ENCODE measurements around the gene DGLUCY. TPM values are rescaled to one million over a fixed set of nuclear protein-coding genes. Genes with fewer than 3 reads are reported as not detected.

DGLUCY gene
- total RNA-seq (ENCODE audit: unreplicated experiment) = 8.3 TPM
- long read RNA-seq, partial matches to known transcripts = 0 of 2 reads
- long read RNA-seq, other reads (novel, unspliced or antisense) = 1 of 2 reads

- H3K4me1 Mint-ChIP-seq (ENCODE audit: low read depth, unreplicated experiment) = peaks cover 25% of the 10 kb centered on the region
- peak within 1 kb of the TSS; percentile 86 for H3K4me3 Mint-ChIP-seq (ENCODE audit: unreplicated experiment)
- peak; percentile 74 for DNase-seq
- no peaks in the 10 kb centered on the region for H3K36me3 Mint-ChIP-seq (ENCODE audit: unreplicated experiment)
- peak within 1 kb of the TSS; percentile 68 for H3K27ac Mint-ChIP-seq (ENCODE audit: unreplicated experiment)
- peaks cover 12% of the 10 kb centered on the region for H3K27me3 Mint-ChIP-seq (ENCODE audit: unreplicated experiment)
- TF ChIP-seq, protein P1, sequence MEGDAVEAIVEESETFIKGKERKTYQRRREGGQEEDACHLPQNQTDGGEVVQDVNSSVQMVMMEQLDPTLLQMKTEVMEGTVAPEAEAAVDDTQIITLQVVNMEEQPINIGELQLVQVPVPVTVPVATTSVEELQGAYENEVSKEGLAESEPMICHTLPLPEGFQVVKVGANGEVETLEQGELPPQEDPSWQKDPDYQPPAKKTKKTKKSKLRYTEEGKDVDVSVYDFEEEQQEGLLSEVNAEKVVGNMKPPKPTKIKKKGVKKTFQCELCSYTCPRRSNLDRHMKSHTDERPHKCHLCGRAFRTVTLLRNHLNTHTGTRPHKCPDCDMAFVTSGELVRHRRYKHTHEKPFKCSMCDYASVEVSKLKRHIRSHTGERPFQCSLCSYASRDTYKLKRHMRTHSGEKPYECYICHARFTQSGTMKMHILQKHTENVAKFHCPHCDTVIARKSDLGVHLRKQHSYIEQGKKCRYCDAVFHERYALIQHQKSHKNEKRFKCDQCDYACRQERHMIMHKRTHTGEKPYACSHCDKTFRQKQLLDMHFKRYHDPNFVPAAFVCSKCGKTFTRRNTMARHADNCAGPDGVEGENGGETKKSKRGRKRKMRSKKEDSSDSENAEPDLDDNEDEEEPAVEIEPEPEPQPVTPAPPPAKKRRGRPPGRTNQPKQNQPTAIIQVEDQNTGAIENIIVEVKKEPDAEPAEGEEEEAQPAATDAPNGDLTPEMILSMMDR (IDR thresholded peaks at IDR 0.05; ENCODE audit: partially characterized antibody, unreplicated experiment) = no peak
- peaks cover 2% of the 10 kb centered on the region for H3K9me3 Mint-ChIP-seq (ENCODE audit: unreplicated experiment)
Observed at GRCh38 chr14:91113829-91114078, at the start of gene DGLUCY. DGLUCY (plus strand) TSS chr14:91114073; CDS start chr14:91160295, 46,222 bp downstream.

- no peaks in the 10 kb centered on the region for H3K9me3 Mint-ChIP-seq (ENCODE audit: unreplicated experiment)
- H3K27me3 Mint-ChIP-seq (ENCODE audit: unreplicated experiment) = peaks cover 4% of the 10 kb centered on the region
- TF ChIP-seq, protein P1 (IDR thresholded peaks at IDR 0.05; ENCODE audit: partially characterized antibody, unreplicated experiment) = no peak
- no peaks in the 10 kb centered on the region for H3K4me1 Mint-ChIP-seq (ENCODE audit: low read depth, unreplicated experiment)
- no peak overlapping the region for H3K4me3 Mint-ChIP-seq (ENCODE audit: unreplicated experiment)
- no peak overlapping the region for H3K27ac Mint-ChIP-seq (ENCODE audit: unreplicated experiment)
- DNase-seq = no peak
- peaks cover under 1% of the 10 kb centered on the region for H3K36me3 Mint-ChIP-seq (ENCODE audit: unreplicated experiment)
Observed at GRCh38 chr14:91065266-91065665, 48.6 kb upstream of the DGLUCY start.

DNA sequence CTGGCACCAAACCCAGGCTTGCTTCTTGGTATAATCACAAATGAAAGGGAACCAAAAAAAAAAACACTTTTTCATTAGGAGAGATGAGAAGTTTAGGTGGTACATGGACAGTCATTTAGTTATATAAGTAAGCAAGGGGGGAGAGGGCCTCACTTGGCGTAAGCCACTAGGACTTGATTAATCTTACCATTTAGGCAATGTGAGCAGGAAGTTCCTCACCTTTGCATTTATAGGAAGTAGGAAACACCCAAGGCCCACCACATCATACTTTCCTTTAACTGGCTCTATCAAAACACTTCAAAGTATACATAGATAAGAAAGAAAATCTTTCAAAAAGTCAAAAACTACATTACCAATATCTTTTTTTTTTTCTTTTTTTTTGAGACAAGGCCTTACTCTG is 46.7 kb upstream of the DGLUCY start:
- Mint-ChIP-seq H3K27ac (ENCODE audit: unreplicated experiment) (no peak overlapping the region), H3K27me3 (ENCODE audit: unreplicated experiment) (peaks cover 4% of the 10 kb centered on the region), H3K36me3 (ENCODE audit: unreplicated experiment) (peaks cover 5% of the 10 kb centered on the region), H3K4me1 (ENCODE audit: low read depth, unreplicated experiment) (no peaks in the 10 kb centered on the region), H3K9me3 (ENCODE audit: unreplicated experiment) (no peaks in the 10 kb centered on the region), H3K4me3 (ENCODE audit: unreplicated experiment) (no peak overlapping the region)
- TF ChIP-seq, protein P1 (IDR thresholded peaks at IDR 0.05; ENCODE audit: partially characterized antibody, unreplicated experiment) = no peak
- DNase-seq = no peak

DNA sequence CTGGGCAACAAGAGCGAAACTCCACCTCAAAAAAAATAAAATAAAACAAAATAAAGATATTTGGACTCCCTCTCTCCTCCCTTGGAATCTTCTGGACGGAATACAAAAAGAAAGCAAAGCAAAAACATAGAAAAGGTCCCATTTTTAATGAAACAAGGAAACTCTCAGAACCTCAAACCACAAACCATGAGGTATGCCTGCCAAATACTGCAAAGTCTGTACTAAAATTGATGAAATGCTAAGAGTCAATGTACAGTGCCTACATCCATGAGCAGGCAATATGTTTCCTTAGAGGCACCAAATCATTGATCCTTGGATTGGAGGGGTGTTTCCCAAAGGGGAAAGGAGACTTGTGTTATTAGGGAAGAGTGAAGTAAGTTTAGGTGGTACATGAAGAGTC is 45.2 kb upstream of the DGLUCY start:
- Mint-ChIP-seq H3K27me3 (ENCODE audit: unreplicated experiment) (peaks cover 4% of the 10 kb centered on the region), H3K4me1 (ENCODE audit: low read depth, unreplicated experiment) (no peaks in the 10 kb centered on the region), H3K9me3 (ENCODE audit: unreplicated experiment) (no peaks in the 10 kb centered on the region), H3K36me3 (ENCODE audit: unreplicated experiment) (peaks cover 5% of the 10 kb centered on the region), H3K27ac (ENCODE audit: unreplicated experiment) (no peak overlapping the region), H3K4me3 (ENCODE audit: unreplicated experiment) (no peak overlapping the region)
- TF ChIP-seq, protein P1 (IDR thresholded peaks at IDR 0.05; ENCODE audit: partially characterized antibody, unreplicated experiment) = no peak
- no peak for DNase-seq

- TF ChIP-seq, protein P1 (IDR thresholded peaks at IDR 0.05; ENCODE audit: partially characterized antibody, unreplicated experiment) = no peak
- no peak for DNase-seq
- Mint-ChIP-seq H3K4me1 (ENCODE audit: low read depth, unreplicated experiment) (no peaks in the 10 kb centered on the region), H3K9me3 (ENCODE audit: unreplicated experiment) (no peaks in the 10 kb centered on the region), H3K36me3 (ENCODE audit: unreplicated experiment) (peaks cover 5% of the 10 kb centered on the region), H3K27me3 (ENCODE audit: unreplicated experiment) (peaks cover 3% of the 10 kb centered on the region), H3K4me3 (ENCODE audit: unreplicated experiment) (no peak overlapping the region), H3K27ac (ENCODE audit: unreplicated experiment) (no peak overlapping the region)
Observed at GRCh38 chr14:91070572-91070971, 43.3 kb upstream of the DGLUCY start.

Data from glutamatergic neuron (in vitro differentiated cells).